SIG-M5 treated with dmso at 0.1 percent for 504 hours (cell line): Measurements from ENCODE around the gene PRKN.
A peak's percentile ranks its signal among the peaks of the same experiment; 100 is the strongest.

ENCODE experiments used
- DNase-seq: peaks from one replicate; lab custom pipeline; 2025; ENCODE audit not compliant: unreplicated experiment; lab: John Stamatoyannopoulos, UW

PRKN gene

GRCh38 chr6:162622572-162622971, 105.0 kb downstream of the PRKN start:
- no peak for DNase-seq

- no peak for DNase-seq
Observed at GRCh38 chr6:162621246-162621645, 106.3 kb downstream of the PRKN start.

- DNase-seq = peak; percentile 0
Observed at GRCh38 chr6:162620073-162620472, 107.5 kb downstream of the PRKN start.

- DNase-seq = no peak
Observed at GRCh38 chr6:162618448-162619002, 109.0 kb downstream of the PRKN start.

GRCh38 chr6:162615016-162615705, 112.4 kb downstream of the PRKN start:
- DNase-seq = peak; percentile 35

- no peak for DNase-seq
Observed at GRCh38 chr6:162613310-162613709, 114.3 kb downstream of the PRKN start.

GRCh38 chr6:162612613-162613012, 115.0 kb downstream of the PRKN start:
- no peak for DNase-seq

GRCh38 chr6:162610351-162610750, 117.2 kb downstream of the PRKN start:
- DNase-seq = no peak

GRCh38 chr6:162605881-162606280, 121.7 kb downstream of the PRKN start:
- no peak for DNase-seq

- no peak for DNase-seq
Observed at GRCh38 chr6:162603231-162604015, 124.1 kb downstream of the PRKN start.

- no peak for DNase-seq
Observed at GRCh38 chr6:162602759-162603158, 124.8 kb downstream of the PRKN start.

- DNase-seq = no peak
Observed at GRCh38 chr6:162596676-162597075, 130.9 kb downstream of the PRKN start.

GRCh38 chr6:162591517-162591916, 136.0 kb downstream of the PRKN start:
- DNase-seq = no peak

- DNase-seq = no peak
Observed at GRCh38 chr6:162581988-162582780, 145.4 kb downstream of the PRKN start.

GRCh38 chr6:162580619-162581018, 146.9 kb downstream of the PRKN start:
- no peak for DNase-seq

GRCh38 chr6:162576016-162576415, 151.6 kb downstream of the PRKN start:
- DNase-seq = no peak

- no peak for DNase-seq
Observed at GRCh38 chr6:162572240-162572639, 155.3 kb downstream of the PRKN start.

GRCh38 chr6:162568266-162568665, 159.3 kb downstream of the PRKN start:
- no peak for DNase-seq

GRCh38 chr6:162562041-162562440, 165.5 kb downstream of the PRKN start:
- DNase-seq = no peak

- DNase-seq = no peak
Observed at GRCh38 chr6:162560891-162561290, 166.7 kb downstream of the PRKN start.

GRCh38 chr6:162554531-162554930, 173.0 kb downstream of the PRKN start:
- DNase-seq = no peak
